Muscle layer of colon (tissue), 2 donors: ENCODE results near the gene RIPOR1.
"Not testable (repeated sequence)": the region's sequence is repeated elsewhere in the genome, so short reads cannot be mapped to it uniquely, and the experiment has no call there.

Experiments used
- H3K27ac ChIP-seq: one replicate; pipeline ENCODE4 v1.7.0; 2013; ENCODE audit warnings: low read depth, mild to moderate bottlenecking, low read length, moderate library complexity
- H3K27me3 ChIP-seq, 2 donors: one replicate each; pipeline ENCODE4 v1.7.0; 2013; ENCODE audit warnings: low read length in 2 of 2, mild to moderate bottlenecking in 2 of 2; ENCODE audit not compliant: insufficient read depth in 2 of 2, control insufficient read depth in 1 of 2
- H3K36me3 ChIP-seq: one replicate; pipeline ENCODE4 v1.7.0; 2013; ENCODE audit warnings: mild to moderate bottlenecking, low read length; ENCODE audit not compliant: insufficient read depth
- H3K4me1 ChIP-seq: one replicate; pipeline ENCODE4 v1.7.0; 2013; ENCODE audit warnings: mild to moderate bottlenecking, low read length; ENCODE audit not compliant: insufficient read depth
- H3K4me3 ChIP-seq, 2 donors: one replicate each; pipeline ENCODE4 v1.7.0; 2013; ENCODE audit warnings: low read length in 2 of 2, low read depth in 1 of 2, mild to moderate bottlenecking in 1 of 2, moderate library complexity in 1 of 2
- H3K9ac ChIP-seq: one replicate; pipeline ENCODE4 v1.7.0; 2013; ENCODE audit warnings: low read length
- H3K9me3 ChIP-seq: one replicate; pipeline ENCODE4 v1.7.0; 2013; ENCODE audit warnings: mild to moderate bottlenecking, low read length
- donor health status: abdominal sarcoma.
- donor health status: Adenocarcinoma of cecum.

The RIPOR1 gene

DNA sequence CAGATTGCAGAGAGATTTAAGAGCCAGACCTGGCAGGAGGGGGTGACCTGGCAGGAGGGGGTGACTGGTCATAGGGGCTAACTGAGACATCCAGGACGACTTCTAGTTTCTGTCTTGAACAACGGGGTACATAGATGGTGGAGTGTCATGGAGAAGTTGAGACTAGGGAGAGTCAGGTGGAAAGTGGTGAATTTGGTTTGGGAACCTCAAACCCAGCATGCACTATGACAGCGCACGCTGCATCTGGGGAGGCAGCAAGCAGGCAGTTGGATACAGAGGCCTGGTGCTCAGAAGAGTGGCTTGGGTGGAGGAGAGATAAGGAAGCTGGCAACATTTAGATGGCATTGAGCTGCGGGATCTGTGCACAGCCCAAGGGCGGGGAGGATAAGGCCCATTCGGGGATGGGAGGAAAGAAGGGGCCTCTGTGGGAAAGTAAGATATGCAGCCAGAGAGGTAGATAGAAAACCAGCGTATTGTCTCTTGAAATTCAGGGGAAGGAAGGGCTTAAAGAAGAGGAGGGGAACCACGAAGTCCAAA, 4.5 kb downstream of the RIPOR1 start:
- no peaks in the 10 kb centered on the region for H3K9me3 ChIP-seq
- no peak overlapping the region for H3K4me3 ChIP-seq
- H3K4me1 ChIP-seq: peaks cover 23% of the 10 kb centered on the region
- H3K36me3 ChIP-seq: no peaks in the 10 kb centered on the region
- H3K9ac ChIP-seq: no peak overlapping the region
- no peaks in the 10 kb centered on the region for H3K27me3 ChIP-seq
- H3K27ac ChIP-seq: no peak overlapping the region

DNA sequence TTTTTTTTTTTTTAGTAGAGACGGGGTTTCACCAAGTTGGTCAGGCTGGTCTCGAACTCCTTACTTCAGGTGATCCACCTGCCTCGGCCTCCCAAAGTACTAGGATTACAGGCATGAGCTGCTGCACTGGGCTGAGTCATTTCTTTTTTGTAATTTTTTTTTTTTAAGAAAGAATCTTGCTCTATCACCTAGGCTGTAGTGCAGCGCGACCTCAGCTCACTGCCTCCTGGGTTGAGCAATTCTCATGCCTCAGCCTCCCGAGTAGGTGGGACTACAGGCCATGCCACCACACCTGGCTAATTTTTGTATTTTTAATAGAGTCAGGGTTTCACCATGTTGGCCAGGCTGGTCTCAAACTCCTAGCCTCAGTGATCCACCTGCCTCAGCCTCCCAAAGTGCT, 5.4 kb downstream of the RIPOR1 start:
- H3K9me3 ChIP-seq, H3K4me3 ChIP-seq, H3K36me3 ChIP-seq, H3K9ac ChIP-seq, H3K27ac ChIP-seq, H3K27me3 ChIP-seq: not testable (repeated sequence)
- H3K4me1 ChIP-seq: peaks cover 25% of the 10 kb centered on the region

- no peak overlapping the region for H3K27ac ChIP-seq
- no peak overlapping the region for H3K9ac ChIP-seq
- peaks cover 28% of the 10 kb centered on the region for H3K4me1 ChIP-seq
These were observed 5.8 kb downstream of the RIPOR1 start for GRCh38 chr16:67534431-67534830.

DNA sequence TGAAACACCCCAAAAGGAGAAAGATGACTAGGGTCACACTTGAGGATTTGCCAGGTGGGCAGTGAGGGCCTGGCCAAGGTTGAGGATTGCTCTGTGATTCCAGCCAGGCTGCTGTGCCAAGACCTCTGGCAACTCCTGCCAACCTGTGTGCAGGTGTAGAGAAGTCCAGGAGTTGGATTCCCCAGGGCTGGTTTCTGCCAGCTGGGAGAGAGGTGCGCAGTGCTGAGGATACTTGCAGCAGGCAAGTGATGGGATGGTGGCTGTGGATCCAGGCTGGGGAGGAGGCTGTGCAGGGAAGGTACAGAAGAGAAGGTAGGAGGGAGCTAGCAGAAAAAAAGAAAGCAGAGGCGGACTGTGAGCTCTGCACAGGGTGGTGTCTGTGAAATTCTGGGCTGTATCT, 6.6 kb downstream of the RIPOR1 start:
- Histone ChIP-seq H3K27me3 (no peaks in the 10 kb centered on the region), H3K9ac (no peak overlapping the region), H3K27ac (no peak overlapping the region), H3K4me3 (no peak overlapping the region), H3K36me3 (peaks cover 7% of the 10 kb centered on the region), H3K4me1 (peaks cover 28% of the 10 kb centered on the region), H3K9me3 (no peaks in the 10 kb centered on the region)

More at GRCh38 chr16:67534431-67534830, 5.8 kb downstream of the RIPOR1 start:
- Histone ChIP-seq H3K36me3 (no peaks in the 10 kb centered on the region), H3K9me3 (no peaks in the 10 kb centered on the region), H3K4me3 (no peak overlapping the region), H3K27me3 (no peaks in the 10 kb centered on the region)

DNA sequence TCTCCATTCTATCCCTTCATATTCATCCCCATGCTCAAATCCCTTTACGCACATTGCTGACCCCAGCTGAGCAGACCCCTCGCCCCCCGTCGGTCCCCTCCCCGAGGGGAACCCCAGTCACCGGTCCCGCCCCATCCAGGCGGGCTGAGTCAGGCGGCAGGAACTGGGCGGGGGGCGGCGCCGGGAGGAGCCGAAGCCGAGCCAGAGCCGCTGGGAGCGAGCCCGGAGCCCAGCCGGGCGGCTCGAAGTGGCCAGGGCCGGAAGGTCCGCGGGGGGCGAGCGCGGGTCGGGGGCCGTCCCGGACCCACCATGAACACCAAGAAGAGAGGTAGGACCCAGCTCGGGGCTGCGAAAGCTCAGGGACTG, 8.6 kb downstream of the RIPOR1 start:
- peaks cover 17% of the 10 kb centered on the region for H3K4me1 ChIP-seq
- H3K36me3 ChIP-seq: peaks cover 27% of the 10 kb centered on the region
- peak overlapping the region; percentile 36 for H3K9ac ChIP-seq
- peak overlapping the region; percentile 53 to 65 for H3K4me3 ChIP-seq
- no peaks in the 10 kb centered on the region for H3K9me3 ChIP-seq
- H3K27me3 ChIP-seq: no peaks in the 10 kb centered on the region
- peak overlapping the region; percentile 56 for H3K27ac ChIP-seq

DNA sequence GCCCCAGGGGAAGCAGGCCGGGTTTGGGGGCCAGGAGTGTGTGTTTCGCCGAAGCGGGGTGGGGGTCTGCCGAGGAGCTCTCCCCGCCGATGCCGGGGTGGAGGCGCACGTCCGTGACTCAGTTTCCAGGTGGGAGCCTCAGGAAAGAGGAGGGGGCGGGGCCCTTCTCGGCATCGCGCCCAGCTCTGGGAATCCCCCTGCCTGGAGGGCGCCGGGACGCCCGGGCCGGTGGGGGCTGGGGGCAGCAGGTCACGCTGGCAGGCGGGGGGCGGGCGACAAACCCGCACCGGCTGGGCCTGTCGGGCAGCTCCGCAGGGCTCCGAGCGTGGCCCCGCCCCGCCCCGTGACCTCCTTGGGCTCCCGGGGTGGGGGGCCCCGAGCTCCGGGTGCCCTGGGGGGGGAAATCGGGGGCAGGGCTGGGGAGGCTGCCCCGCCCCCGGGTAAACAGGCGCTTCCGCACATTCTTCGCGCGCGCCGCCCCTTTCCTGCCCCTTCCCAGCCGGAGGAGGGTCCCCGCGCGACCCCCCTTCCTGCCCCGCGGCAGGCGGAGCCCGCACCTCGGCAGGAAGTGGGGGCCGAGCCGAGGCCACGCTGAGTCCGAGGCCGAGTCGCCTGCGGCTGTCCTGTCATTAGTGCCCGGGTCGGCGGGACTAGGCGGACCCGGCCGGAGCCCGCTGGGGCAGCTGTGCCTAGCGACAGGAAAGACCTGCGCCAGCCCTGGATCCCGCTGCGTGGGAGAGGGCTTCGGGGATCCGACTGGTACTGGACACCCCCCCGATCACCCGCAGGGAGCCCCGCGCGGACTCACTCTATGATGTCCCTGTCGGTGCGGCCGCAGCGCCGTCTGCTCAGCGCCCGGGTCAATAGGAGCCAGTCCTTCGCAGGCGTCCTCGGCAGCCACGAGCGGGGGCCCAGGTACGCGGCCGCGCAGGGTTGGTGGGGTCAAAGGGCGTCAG, 9.3 kb downstream of the RIPOR1 start:
- Histone ChIP-seq H3K36me3 (peaks cover 33% of the 10 kb centered on the region), H3K27me3 (no peaks in the 10 kb centered on the region), H3K4me3 (peak overlapping the region; percentile 53 to 65), H3K27ac (peak overlapping the region; percentile 56), H3K9me3 (no peaks in the 10 kb centered on the region), H3K4me1 (peaks cover 17% of the 10 kb centered on the region), H3K9ac (peak overlapping the region; percentile 36)

DNA sequence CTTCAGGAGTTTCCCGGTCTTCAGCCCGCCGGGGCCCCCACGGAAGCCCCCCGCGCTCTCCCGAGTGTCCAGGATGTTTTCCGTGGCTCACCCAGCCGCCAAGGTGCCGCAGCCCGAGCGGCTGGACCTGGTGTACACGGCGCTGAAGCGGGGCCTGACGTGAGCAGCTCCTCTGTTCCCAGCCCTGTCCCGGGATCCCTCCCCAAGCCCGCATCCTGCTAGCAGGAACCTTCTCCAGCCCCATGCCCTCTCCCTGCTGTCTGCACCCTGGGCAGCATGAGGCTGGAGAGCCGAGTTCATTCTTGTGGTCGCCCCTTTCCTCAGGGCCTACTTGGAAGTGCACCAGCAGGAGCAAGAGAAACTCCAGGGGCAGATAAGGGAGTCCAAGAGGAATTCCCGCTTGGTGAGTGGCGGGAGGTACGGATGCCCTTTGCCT, 10.1 kb downstream of the RIPOR1 start:
- H3K4me3 ChIP-seq: peak overlapping the region; percentile 32 to 65

DNA sequence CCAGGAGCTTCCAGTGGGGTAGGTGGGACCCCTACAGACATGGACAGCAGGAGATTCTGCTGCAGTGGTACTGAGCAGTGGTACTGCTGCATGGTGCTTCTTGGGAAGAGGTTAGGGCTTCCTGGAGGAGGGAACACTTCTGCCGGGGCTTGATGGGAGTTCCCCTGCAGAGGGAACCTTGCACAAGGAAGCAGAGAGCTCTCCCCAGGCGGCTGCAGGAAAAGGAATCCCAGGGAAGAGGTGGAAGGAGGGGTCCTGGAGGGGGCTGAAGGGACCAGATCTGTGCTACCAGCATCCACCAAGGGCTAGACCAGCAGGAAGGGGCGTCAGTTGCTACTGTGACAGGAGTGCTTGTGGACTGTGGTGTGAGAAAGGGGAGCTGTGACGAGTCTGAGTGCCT, 10.6 kb downstream of the RIPOR1 start:
- Histone ChIP-seq H3K4me3 (no peak overlapping the region), H3K36me3 (peaks cover 47% of the 10 kb centered on the region), H3K4me1 (peaks cover 17% of the 10 kb centered on the region), H3K9me3 (no peaks in the 10 kb centered on the region), H3K27ac (no peak overlapping the region), H3K9ac (no peak overlapping the region), H3K27me3 (no peaks in the 10 kb centered on the region)

More for the DNA sequence above, 10.1 kb downstream of the RIPOR1 start:
- Histone ChIP-seq H3K9ac (no peak overlapping the region), H3K27me3 (no peaks in the 10 kb centered on the region), H3K36me3 (peaks cover 41% of the 10 kb centered on the region), H3K9me3 (no peaks in the 10 kb centered on the region), H3K27ac (peak overlapping the region; percentile 56), H3K4me1 (peaks cover 17% of the 10 kb centered on the region)

DNA sequence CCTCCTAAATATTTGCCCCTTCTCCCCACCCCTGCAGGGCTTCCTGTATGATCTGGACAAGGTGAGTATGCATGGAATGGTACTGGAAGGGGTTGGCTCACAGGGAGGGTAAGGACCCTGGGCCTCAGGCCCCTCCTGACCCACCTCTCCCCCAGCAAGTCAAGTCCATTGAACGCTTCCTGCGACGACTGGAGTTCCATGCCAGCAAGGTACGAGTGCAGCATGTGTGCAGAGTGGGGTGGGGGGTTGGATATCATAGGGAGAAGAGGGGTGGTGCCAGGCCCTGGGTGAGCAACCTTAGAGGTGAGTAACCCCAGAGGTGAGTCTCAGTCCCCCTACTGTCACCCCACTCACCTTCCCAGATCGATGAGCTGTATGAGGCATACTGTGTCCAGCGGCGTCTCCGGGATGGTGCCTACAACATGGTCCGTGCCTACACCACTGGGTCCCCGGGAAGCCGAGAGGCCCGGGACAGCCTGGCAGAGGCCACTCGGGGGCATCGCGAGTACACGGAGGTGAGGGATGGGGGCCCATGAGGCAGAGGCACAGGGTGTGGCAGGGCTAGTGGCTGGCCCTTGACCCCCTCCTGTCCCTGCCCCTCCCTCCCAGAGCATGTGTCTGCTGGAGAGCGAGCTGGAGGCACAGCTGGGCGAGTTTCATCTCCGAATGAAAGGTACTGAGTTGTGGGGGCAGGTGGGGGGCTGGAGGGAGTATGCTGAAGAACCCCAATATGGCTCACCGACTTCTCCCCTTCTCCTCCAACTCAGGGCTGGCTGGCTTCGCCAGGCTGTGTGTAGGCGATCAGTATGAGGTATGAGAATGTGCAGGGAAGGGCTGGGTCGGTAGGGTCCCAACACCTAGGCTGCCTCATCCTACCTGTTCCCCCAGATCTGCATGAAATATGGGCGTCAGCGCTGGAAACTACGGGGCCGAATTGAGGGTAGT, 11.3 kb downstream of the RIPOR1 start:
- H3K9ac ChIP-seq: no peak overlapping the region
- H3K4me3 ChIP-seq: no peak overlapping the region
- H3K27me3 ChIP-seq: no peaks in the 10 kb centered on the region
- peaks cover 17% of the 10 kb centered on the region for H3K4me1 ChIP-seq
- H3K36me3 ChIP-seq: peaks cover 52% of the 10 kb centered on the region
- no peak overlapping the region for H3K27ac ChIP-seq
- H3K9me3 ChIP-seq: no peaks in the 10 kb centered on the region

DNA sequence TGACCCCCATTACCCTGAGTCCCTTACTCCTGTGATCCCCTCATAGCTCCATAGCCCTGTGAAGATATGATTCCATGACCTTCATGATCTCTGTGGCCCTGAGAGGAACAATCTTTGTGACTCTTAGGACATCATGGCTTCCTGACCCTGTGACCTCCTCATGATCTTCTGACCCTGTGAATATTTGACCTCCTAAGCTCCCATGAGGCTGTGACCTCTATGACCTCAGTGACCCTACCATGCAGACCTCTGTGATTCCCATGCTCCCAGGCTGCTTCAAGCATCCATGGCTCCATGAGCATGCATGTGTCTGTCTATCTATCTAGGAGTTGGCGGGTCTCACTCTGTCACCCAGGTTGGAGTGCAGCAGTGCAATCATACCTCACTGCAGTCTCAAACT, 12.1 kb downstream of the RIPOR1 start:
- H3K9me3 ChIP-seq: no peaks in the 10 kb centered on the region
- H3K4me3 ChIP-seq: no peak overlapping the region
- peaks cover 17% of the 10 kb centered on the region for H3K4me1 ChIP-seq
- peaks cover 59% of the 10 kb centered on the region for H3K36me3 ChIP-seq
- H3K27ac ChIP-seq: no peak overlapping the region
- H3K9ac ChIP-seq: no peak overlapping the region
- H3K27me3 ChIP-seq: no peaks in the 10 kb centered on the region
